Measurements from ENCODE around the gene NR3C2.

The NR3C2 gene

GRCh38 chr4:148380291-148380690 lies 61.9 kb downstream of the NR3C2 start:
- in situ Hi-C loops (cut with HindIII; ENCODE audit: low pct_ligation_motif_present, low sequenced_read_pairs): no loop called here
- no peak overlapping the region for H3K4me3 ChIP-seq (ENCODE audit: low read depth, low read length)
- no peak for DNase-seq
- no peak overlapping the region for H3K27ac ChIP-seq
- no peaks in the 10 kb centered on the region for H3K36me3 ChIP-seq (replicated peaks)
- no peak for TF ChIP-seq CTCF (IDR thresholded peaks at IDR 0.05; ENCODE audit: low read depth, low read length, missing control alignments)
- no peaks in the 10 kb centered on the region for H3K27me3 ChIP-seq (replicated peaks)

- peak; percentile 56 for DNase-seq
- Histone ChIP-seq H3K4me3 (ENCODE audit: low read depth, low read length) (peak overlapping the region; percentile 23), H3K27ac (no peak overlapping the region), H3K27me3 (replicated peaks) (no peaks in the 10 kb centered on the region), H3K36me3 (replicated peaks) (no peaks in the 10 kb centered on the region)
- TF ChIP-seq CTCF (IDR thresholded peaks at IDR 0.05; ENCODE audit: low read depth, low read length, missing control alignments): no peak
- in situ Hi-C loops (cut with HindIII; ENCODE audit: low pct_ligation_motif_present, low sequenced_read_pairs): no loop called here
Observed at GRCh38 chr4:148376151-148376550, 66.1 kb downstream of the NR3C2 start.

- DNase-seq: no peak
- no peaks in the 10 kb centered on the region for H3K27me3 ChIP-seq (replicated peaks)
- H3K27ac ChIP-seq: no peak overlapping the region
- no peak overlapping the region for H3K4me3 ChIP-seq (ENCODE audit: low read depth, low read length)
- H3K36me3 ChIP-seq (replicated peaks): no peaks in the 10 kb centered on the region
- in situ Hi-C loops (cut with HindIII; ENCODE audit: low pct_ligation_motif_present, low sequenced_read_pairs): no loop called here
- no peak for TF ChIP-seq CTCF (IDR thresholded peaks at IDR 0.05; ENCODE audit: low read depth, low read length, missing control alignments)
Observed at GRCh38 chr4:148375584-148375983, 66.6 kb downstream of the NR3C2 start.

GRCh38 chr4:148373093-148373492 lies 69.1 kb downstream of the NR3C2 start:
- Histone ChIP-seq H3K27ac (no peak overlapping the region), H3K27me3 (replicated peaks) (no peaks in the 10 kb centered on the region), H3K4me3 (ENCODE audit: low read depth, low read length) (no peak overlapping the region), H3K36me3 (replicated peaks) (no peaks in the 10 kb centered on the region)
- no peak for TF ChIP-seq CTCF (IDR thresholded peaks at IDR 0.05; ENCODE audit: low read depth, low read length, missing control alignments)
- no peak for DNase-seq
- in situ Hi-C loops (cut with HindIII; ENCODE audit: low pct_ligation_motif_present, low sequenced_read_pairs): no loop called here

GRCh38 chr4:148369919-148370318 lies 72.3 kb downstream of the NR3C2 start:
- Histone ChIP-seq H3K27me3 (replicated peaks) (no peaks in the 10 kb centered on the region), H3K27ac (no peak overlapping the region), H3K4me3 (ENCODE audit: low read depth, low read length) (no peak overlapping the region), H3K36me3 (replicated peaks) (no peaks in the 10 kb centered on the region)
- no peak for TF ChIP-seq CTCF (IDR thresholded peaks at IDR 0.05; ENCODE audit: low read depth, low read length, missing control alignments)
- in situ Hi-C loops (cut with HindIII; ENCODE audit: low pct_ligation_motif_present, low sequenced_read_pairs): no loop called here
- DNase-seq: no peak

- Histone ChIP-seq H3K27ac (no peak overlapping the region), H3K4me3 (ENCODE audit: low read depth, low read length) (no peak overlapping the region), H3K27me3 (replicated peaks) (no peaks in the 10 kb centered on the region), H3K36me3 (replicated peaks) (no peaks in the 10 kb centered on the region)
- no peak for DNase-seq
- TF ChIP-seq CTCF (IDR thresholded peaks at IDR 0.05; ENCODE audit: low read depth, low read length, missing control alignments): no peak
- in situ Hi-C loops (cut with HindIII; ENCODE audit: low pct_ligation_motif_present, low sequenced_read_pairs): no loop called here
Observed at GRCh38 chr4:148367756-148368155, 74.5 kb downstream of the NR3C2 start.

Measured in brain microvascular endothelial cell (primary cell).